GM21528 (cell line): ENCODE results near the gene HTR1D.
"Not testable (repeated sequence)": the region's sequence is repeated elsewhere in the genome, so short reads cannot be mapped to it uniquely, and the experiment has no call there.

Source experiments
- ATAC-seq: cut with Tn5 transposase; IDR thresholded peaks from one replicate; pipeline ENCODE4 v1.9.1; 2021; ENCODE audit warnings: mild to moderate bottlenecking, moderate library complexity; ENCODE audit not compliant: unreplicated experiment, low FRiP score

HTR1D gene

DNA sequence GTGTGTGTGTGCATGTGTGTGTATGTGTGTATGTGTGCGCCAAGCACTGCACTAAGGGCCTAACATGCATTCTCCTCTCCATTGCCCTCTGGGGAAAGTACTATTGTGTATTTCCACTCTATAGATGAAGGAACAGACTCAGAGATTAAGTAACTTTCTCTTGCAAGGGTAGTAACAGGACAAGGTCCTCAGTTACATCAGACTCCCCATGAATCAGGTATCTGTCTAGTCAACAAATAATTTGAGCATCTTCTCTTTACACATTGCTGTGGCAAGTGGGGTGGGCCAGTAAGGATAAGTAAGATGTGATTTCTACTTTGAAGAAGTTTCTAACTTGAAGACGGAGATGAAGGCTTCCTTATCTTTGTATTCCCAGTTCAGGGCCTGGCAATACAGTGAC, 5.0 kb upstream of the HTR1D start:
- ATAC-seq = no peak

DNA sequence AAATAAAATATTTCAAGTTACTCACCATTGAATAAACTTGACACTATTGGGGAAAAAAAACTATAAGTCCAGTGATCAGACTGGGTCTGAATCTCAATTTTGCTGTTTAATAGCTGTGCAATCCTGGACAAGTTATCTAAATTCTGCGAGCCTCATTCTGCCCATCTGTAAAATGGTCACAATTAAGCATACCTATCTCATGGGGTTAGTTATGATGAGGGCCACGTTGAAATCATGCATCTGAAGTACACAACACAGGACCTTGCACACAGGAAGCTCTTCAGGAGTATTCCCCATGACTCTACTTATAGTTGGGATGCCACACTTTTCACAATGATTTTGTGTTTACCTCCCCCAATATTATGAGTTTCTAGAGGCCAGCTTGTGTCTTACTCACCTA, 3.8 kb upstream of the HTR1D start:
- ATAC-seq = no peak

DNA sequence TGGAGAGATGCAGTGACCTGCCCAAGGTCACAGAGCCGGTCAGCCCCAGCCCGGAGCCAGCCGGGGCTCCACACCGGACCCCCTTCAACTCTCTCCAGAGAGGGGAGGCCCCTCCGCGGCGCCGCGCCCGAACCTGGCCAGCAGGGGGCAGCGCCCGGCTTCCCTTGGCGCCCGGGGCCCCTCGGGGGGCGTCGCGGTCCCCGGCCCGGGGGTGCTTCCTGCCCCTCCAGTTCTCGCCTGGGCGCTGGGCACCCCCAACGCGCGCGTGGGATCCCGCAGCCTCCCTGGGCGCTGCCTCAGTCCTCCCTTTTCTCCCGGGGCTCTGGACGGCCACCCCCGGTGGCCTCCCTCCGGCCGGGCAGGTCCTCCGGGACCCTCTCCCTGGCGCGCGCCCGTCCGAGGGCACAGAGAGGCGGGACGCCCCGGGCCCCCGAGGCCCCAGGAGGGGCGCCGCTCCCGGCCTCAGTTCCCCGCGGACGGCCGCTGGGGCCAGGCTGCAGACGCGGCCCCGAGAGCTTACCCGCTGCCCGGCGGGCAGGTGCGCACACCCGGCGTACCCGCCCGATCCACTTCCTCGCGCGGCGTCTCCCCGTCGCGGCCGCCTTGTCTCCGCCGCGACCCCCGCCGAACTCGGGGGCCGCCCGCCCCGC, 406 bp downstream of the HTR1D start:
- no peak for ATAC-seq

DNA sequence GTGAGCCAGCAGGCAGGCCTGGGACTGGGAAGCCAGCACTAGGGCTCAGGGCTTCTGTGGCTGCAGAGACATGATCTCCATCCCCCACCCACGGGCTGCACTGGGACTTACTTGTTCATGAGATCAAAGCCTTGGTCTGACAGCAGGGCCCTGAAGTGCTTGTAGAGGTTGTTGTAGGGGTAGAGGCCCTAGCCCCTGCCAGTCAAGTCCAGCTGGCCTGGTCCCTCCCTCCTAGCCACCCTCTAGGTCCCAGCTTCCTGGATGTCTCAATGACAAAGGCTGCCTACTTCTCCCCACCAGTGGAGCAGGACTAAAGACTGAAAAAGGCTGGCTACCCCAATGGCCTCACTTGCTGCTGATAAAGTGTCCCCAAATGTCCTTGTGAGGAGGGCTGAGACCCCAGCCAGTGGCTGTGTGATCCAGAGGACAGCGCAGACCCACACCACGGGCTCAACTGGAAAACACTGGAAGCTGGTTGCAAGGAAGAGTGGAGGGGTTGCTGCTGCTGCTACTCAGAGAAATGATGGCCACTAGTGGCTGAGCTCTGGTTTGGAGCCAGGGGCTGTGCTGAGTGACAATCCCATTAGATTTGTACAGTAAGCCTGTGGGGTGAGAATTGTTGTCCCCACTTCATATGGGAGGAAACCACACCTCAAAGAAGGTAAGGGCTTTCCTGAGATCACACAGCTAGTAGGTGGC, 1.4 kb downstream of the HTR1D start:
- no peak for ATAC-seq

DNA sequence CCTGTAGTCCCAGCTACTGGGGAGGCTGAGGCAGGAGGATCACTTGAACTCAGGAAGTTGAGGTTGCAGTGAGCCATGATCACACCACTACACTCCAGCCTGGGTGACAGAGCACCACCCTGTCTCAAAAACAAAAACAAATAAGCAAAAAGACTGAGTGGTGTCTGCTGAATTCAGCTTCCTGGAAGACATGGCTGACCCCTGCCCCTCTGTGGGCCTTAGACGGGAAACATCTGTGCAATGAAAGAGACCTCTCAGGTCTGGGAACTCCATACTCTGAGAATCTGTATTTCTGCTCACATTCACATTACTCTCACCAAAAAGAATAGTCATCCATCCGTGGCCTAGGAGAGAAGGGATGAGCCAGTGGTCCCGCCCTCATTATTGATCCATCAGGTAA, 2.0 kb downstream of the HTR1D start:
- ATAC-seq = no peak

DNA sequence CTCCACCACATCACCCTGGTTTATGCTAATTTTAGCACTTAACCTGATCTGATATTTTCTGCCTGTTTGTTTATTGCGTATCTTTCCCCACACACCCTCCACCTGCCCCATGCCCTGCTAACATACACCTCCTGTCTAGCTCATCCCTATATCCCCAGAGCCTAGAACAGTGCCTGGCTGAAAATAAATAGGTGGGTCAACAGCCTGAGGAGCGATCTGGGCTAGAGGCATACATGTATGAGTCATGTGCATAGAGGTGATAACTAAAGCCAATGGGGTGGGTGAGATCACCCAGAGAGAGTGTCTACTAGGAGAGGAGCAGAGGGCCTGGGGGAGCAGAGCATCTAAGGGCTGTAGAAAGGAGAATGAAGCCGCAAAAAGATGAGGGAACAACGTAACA, 2.7 kb downstream of the HTR1D start:
- ATAC-seq = no peak

DNA sequence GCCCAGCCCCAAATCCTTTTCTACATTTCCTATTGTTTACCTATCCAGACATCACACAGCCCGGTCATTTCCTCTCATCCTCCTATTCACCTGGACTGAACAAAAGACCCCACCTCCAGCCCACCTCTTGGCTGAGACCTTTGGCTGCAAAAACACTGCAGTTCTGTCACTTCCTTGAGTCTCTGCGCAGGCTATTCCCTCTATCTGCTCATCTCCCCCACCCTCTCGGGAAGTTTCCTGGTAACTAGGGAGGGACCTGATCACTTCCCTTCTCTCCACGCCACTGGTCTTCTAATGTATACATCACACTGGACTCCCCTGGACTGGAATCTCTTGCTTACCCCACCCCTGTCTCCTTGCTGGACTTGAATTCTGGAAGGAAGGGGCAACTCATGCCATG, 5.3 kb downstream of the HTR1D start:
- no peak for ATAC-seq

DNA sequence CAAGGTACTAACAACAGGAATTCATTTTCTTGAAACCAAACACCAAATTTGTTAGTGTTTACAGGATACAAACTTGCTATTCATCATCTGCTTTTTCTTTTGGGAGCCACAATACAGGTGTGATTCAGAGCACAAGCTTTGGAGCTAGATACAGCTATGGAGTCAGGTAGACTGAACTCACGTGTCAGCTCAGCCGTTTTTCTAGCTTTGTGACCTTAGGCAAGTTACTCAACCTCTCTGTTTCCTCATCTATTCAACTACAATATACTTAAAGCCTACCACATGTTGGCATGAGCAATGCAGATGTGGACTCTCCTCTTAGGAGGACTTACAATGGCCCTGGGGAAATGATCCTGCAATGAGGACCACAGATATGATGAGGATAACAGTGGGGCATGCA, 6.3 kb downstream of the HTR1D start:
- no peak for ATAC-seq

DNA sequence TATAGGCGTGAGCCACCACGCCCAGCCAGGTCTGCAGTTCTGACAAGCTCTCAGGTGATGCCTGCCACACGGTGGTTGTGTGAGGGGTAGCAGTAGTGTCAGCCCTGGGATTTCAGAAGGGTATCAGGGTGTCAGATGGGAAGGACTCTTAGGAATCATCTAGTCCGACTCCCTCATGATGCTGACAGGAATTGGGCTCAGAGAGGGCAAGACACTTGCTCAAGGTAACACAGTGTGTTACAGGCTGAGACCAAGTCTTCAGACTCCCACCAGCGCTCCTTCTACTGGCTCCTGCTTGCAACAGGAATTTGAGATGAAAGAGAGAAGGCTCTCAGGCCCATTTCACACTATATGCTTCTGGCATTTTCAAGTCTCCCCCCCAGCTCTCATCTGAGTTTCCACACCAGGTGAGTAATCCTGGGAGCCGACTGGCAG, 6.9 kb downstream of the HTR1D start:
- ATAC-seq = no peak

DNA sequence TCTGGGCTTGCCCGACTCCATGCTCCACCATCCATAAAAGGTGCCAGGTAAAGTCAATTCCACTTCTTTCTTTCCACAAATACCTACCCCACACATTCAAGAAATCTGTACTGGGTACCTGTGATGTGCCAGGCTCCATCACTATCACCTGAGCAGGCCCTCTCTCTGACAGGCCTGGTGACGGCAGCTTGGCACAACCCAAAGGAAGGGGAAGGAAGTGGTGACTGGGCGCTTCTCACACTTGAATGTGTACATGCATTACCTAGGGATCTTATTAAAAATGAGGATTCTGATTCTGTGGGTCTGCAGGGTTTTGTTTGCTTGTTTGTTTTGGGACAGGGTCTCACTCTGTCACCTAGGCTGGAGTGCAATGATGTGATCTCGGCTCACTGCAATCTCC, 7.5 kb downstream of the HTR1D start:
- no peak for ATAC-seq

DNA sequence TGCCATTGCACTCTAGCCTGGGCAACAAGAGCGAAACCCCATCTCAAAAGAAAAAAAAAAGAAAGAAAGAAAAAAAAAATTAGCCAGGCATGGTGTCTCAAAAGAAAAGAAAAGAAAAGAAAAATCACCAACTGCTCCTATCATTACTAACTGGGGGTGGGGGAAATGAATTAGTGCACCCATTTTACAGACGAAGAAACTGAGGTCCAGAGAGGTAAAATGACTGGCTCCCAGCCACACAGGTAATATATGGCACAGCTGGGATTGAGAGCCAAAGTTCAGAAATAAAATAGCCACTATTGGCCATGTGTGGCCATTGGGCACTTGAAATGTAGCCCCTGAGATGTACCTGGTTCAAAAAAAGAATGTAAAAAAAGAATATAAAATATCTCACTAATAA, 8.8 kb downstream of the HTR1D start:
- ATAC-seq = no peak

DNA sequence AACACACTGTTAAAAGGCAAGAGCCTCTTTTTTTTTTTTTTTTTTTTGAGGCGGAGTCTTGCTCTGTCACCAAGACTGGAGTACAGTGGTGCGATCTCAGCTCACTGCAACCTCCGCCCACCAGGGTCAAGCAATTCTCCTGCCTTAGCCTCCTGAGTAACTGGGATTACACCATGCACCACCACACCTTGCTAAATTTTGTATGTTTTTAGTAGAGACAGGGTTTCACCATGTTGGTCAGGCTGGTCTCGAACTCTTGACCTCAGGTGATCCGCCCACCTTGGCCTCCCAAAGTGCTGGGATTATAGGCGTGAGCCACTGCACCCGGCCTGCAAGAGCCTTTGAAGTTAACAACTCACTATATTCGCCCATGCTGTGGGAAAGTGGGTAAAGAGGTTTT, 9.6 kb downstream of the HTR1D start:
- ATAC-seq = not testable (repeated sequence)

DNA sequence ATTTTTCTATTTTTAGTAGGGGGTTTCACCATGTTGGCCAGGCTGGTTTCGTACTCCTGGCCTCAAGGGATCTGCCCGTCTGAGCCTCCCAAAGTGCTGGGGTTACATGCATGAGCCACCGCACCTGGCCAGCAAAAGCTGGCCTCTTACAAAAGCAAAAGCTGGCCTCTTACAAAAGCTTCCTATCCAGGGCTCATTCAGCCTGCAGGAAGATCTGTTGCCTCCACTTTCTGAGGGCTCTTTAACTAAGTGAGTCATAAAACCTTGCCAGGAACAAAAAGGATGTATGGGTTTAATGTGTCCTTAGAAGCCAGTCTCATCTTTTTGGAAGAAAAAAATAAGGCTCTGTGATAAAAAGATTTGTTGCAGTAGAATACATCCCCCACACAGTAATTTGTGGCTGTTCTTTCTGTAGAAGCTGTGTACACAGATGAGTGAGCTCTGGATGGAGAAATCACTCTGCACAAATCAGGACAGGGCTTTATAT, 15.0 kb downstream of the HTR1D start:
- ATAC-seq = no peak

DNA sequence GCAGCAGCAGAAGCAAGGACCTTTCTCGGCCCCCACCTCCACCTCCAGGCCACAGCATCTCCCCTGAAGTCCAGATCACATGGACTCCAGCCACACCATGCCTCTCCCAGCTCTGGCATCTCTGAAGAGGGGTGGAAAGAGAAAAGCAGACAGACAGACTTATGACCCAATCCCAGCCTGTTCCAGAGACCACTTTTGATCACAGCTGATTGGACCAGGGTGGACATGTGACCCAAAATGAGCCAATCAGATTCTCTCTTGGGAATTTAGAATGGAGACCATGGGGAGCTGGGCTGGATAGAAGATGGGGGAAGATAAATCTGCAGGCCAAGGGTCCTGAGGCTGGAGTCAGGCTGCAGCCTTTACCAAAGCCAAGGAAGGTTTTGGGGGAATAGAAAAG, 16.4 kb downstream of the HTR1D start:
- no peak for ATAC-seq

DNA sequence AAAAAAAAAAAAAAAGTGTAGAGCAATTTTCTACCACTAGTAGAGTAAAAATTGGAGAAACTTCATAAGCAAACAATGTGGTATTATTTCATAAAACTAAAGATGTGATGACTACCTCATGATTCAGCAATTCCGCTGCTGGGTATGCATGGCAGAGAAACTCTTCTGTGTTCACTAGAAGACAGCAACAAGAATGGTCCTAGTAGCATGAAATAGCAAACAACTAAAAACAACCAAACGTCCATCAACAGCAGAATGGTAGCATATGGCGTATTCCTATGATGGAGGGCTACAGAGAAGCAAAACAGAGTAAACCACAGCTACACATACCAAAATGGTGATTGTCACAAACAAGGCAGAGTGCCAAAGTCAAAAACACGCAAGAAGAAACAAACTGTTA, 18.9 kb downstream of the HTR1D start:
- ATAC-seq = no peak

DNA sequence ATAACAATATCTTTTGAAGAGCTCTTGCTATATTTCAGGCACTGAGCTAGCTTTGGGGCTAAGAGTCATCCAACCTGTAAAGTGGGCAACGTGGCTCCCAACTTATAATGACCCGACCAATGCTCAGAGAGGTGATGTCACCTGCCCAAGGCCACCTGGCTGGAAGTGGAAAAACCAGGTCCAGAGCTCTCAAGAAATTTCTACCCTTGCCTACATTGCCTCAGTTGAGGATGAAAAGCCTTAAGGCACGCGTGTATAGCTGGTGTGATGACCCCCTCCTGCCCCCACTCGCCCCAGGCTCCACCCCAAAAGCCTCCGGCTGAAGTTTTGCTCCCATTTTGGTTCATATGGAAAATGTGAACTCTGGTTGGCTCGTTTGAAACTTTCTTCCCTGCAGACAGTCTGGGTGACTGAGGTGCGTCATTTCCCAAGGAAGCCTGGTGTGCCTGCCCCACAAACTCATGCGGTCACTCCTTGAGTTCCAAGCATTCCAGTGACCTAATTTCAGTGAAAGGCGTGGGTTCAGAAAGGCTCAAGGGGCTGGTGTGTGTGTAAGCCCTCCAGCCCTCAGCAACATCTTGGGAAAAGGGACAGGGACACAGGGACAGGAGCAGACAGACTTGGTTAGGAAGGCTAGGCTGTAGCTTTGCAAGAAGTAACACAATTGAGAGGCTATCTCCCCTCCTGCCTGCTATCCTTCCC, 20.5 kb downstream of the HTR1D start:
- ATAC-seq = no peak

DNA sequence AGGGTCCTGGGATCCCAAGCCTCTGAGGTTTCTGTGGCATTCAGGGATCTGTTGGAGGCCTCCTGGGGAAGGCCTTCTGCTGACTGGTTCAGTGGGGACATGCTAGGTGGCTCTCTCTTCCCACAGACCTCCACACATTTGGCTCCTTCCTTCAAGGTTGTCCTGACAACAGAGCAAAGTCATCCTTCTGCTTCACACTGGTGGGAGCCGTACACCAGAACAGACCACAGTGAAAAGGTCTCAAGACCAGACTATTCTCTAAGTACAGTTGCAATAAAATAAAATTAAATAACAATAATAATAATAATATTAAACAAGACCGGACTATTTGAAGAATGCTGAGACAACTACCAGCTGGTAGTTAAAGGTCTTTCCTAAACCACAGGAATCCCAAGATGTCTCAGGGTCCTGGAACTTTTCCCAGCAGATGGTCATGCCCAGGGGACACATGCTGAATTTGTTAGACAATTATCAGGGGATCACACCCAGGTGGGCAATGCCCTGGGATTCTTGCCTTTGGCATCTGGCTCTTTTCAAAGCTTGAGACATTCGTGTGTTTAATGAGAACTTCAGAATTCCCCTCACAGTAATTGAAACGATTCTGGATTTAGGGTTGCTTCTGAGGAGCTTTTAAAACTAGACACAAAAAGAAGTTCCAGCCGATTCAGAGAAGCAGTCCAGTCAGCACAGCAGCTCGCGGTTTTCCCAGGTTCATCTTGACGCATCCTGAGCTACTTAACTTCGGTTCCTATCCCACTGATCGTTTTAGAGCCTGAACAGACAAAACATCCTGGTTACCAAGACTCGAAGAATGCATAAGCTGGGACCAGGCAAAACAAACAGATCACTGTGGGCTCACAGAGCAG, 22.9 kb downstream of the HTR1D start:
- ATAC-seq = no peak

DNA sequence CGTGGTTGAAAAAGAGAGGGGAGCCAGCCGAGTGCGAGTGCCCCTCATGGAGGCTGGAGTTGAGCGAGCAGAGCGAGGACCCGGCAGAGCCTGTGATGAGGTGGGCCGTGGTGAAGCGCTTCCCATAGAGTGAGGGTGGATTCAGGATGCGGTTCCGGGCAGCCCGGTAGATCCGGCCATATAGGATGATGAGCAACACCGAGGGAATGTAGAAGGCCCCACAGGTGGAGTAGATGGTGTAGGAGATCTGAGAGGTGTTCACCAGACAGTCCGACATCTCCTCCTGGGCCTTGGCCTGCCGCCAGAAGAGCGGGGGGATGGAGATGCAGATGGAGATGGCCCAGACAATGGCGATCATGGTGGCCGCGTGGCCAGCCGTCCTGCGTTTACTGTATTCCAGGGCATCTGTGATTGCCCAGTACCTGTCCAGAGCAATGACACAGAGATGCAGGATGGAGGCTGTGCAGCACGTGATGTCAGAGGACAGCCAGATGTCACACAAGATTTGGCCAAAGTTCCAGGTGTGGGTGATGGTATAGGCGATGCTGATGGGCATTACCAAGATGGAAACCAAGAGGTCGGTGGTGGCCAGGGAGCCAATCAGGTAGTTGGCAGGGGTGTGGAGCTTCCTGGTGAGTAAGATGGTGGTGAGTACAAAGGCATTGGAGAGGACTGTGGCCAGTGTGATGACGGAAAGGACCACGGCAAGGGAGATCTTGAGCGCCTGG, 23.7 kb downstream of the HTR1D start:
- no peak for ATAC-seq

DNA sequence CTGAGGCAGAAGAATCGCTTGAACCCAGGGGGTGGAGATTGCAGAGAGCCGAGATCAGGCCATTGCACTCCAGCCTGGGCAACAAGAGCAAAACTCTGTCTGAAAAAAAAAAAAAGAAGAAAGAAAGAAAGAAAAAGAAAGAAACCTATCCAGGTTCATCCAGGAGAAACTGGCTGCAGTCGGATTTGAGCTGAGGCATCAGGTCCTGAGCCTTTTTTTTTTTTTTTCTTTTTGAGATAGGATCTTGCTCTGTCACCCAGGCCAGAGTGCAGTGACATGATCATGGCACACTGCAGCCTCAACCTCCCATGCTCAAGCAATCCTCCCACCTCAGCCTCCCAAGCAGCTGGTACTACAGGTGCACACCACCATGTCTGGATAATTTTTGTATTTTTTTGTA, 26.1 kb downstream of the HTR1D start:
- no peak for ATAC-seq

DNA sequence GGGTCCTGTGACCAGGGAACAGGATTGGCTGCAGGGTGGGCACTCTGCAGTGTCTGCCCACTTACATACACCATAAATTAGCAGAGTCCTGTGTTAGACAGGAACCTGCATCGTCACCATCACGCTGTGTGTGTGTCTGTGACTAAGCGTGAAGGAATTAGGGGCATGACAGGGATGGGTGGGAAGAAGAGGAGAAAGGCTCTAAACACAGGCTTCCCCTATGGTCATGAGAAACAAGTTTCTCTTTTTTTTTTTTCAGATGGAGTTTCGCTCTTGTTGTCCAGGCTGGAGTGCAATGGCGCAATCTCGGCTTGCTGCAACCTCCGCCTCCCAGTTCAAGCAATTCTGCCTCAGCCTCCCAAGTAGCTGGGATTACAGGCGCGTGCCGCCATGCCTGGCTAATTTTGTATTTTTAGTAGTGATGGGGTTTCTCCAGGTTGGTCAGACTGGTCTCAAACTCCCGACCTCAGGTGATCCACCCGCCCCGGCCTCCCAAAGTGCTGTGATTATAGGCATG, 28.3 kb downstream of the HTR1D start:
- not testable (repeated sequence) for ATAC-seq
